ENCODE measurements around the gene CEACAM21. TPM values are rescaled to one million over a fixed set of nuclear protein-coding genes. Genes with fewer than 3 reads are reported as not detected.

CEACAM21 gene
- polyA plus RNA-seq, 1 of the 3 experiments (the other 2 are of a cell fraction): not detected

GRCh38 chr19:41577144-41577830 is 1.3 kb downstream of the CEACAM21 start:
- no peak overlapping the region for H3K27ac ChIP-seq (ENCODE audit: low read depth in 2 of 2, low read length in 1 of 2)
- H3K9me2 ChIP-seq: no peaks in the 10 kb centered on the region
- H3K9me3 ChIP-seq: no peaks in the 10 kb centered on the region
- no peaks in the 10 kb centered on the region for H3K4me1 ChIP-seq (ENCODE audit: control insufficient read depth in 1 of 2, insufficient read depth in 2 of 2, low read depth in 1 of 2, low read length in 1 of 2)
- no peaks in the 10 kb centered on the region for H3K79me2 ChIP-seq (ENCODE audit: insufficient read depth)
- no peak for DNase-seq
- no peak overlapping the region for H3K4me2 ChIP-seq
- WGBS (ENCODE audit: low lambda C conversion rate): 8% methylated on average over 16 of the region's 19 CpGs
- peaks cover 33% of the 10 kb centered on the region for H3K27me3 ChIP-seq (ENCODE audit: insufficient read depth)
- no peaks in the 10 kb centered on the region for H3F3A ChIP-seq (replicated peaks; ENCODE audit: insufficient read depth)
- H2AFZ ChIP-seq (ENCODE audit: low read depth): no peak overlapping the region
- H4K20me1 ChIP-seq (ENCODE audit: insufficient read depth): no peaks in the 10 kb centered on the region
- no peaks in the 10 kb centered on the region for H3K36me3 ChIP-seq (replicated peaks in 1 of 2; ENCODE audit: control insufficient read depth in 1 of 2, insufficient read depth in 2 of 2, low read length in 1 of 2)
- H3K4me3 ChIP-seq (ENCODE audit: low read depth in 2 of 2, low read length in 1 of 2): no peak overlapping the region
- POLR2A ChIA-PET: no interaction called here
- TF ChIP-seq EZH2phosphoT487 (IDR thresholded peaks at IDR 0.05; ENCODE audit: borderline replicate concordance, low read depth): no peak
- CTCF ChIA-PET: interaction anchor here (0.7 to 2.0 kb wide), 2 partner anchors 14 to 17 kb away, joined by 4 to 6 read pairs; no protein-coding TSS in a partner anchor
- no peak overlapping the region for H3K9ac ChIP-seq

- no peak for DNase-seq
- Histone ChIP-seq H3K9ac (no peak overlapping the region), H3K4me1 (ENCODE audit: control insufficient read depth in 1 of 2, insufficient read depth in 2 of 2, low read depth in 1 of 2, low read length in 1 of 2) (no peaks in the 10 kb centered on the region), H3K9me3 (no peaks in the 10 kb centered on the region), H3K79me2 (ENCODE audit: insufficient read depth) (no peaks in the 10 kb centered on the region), H2AFZ (ENCODE audit: low read depth) (no peak overlapping the region), H3F3A (replicated peaks; ENCODE audit: insufficient read depth) (no peaks in the 10 kb centered on the region), H3K27me3 (ENCODE audit: insufficient read depth) (peaks cover 33% of the 10 kb centered on the region), H3K36me3 (replicated peaks in 1 of 2; ENCODE audit: control insufficient read depth in 1 of 2, insufficient read depth in 2 of 2, low read length in 1 of 2) (no peaks in the 10 kb centered on the region), H4K20me1 (ENCODE audit: insufficient read depth) (no peaks in the 10 kb centered on the region), H3K27ac (ENCODE audit: low read depth in 2 of 2, low read length in 1 of 2) (no peak overlapping the region), H3K4me3 (ENCODE audit: low read depth in 2 of 2, low read length in 1 of 2) (no peak overlapping the region), H3K4me2 (no peak overlapping the region), H3K9me2 (no peaks in the 10 kb centered on the region)
- CTCF ChIA-PET: interaction anchor here (2.0 kb wide), 1 partner anchor 14 kb away, joined by 6 read pairs; no protein-coding TSS in a partner anchor
- POLR2A ChIA-PET: no interaction called here
- TF ChIP-seq ZBTB33 (IDR thresholded peaks at IDR 0.05; ENCODE audit: borderline replicate concordance, low read depth): no peak
- no peak for TF ChIP-seq MEF2A (IDR thresholded peaks at IDR 0.05; ENCODE audit: borderline replicate concordance, low read depth)
- no peak for TF ChIP-seq RCOR1 (IDR thresholded peaks at IDR 0.05; ENCODE audit: low read length)
- no peak for TF ChIP-seq ELF1 (IDR thresholded peaks at IDR 0.05)
- TF ChIP-seq GABPA (IDR thresholded peaks at IDR 0.05; ENCODE audit: low read depth): no peak
- TF ChIP-seq GATA2 (CRISPR knock-in tag; IDR thresholded peaks at IDR 0.05): no peak
- TF ChIP-seq POLR2AphosphoS5 (IDR thresholded peaks at IDR 0.05; ENCODE audit: low read depth, low read length): no peak
- no peak for TF ChIP-seq YY1 (IDR thresholded peaks at IDR 0.05; ENCODE audit: low read depth)
- no peak for TF ChIP-seq TAF1 (IDR thresholded peaks at IDR 0.05; ENCODE audit: borderline replicate concordance, low read depth, low read length)
- no peak for TF ChIP-seq FOSL2 (IDR thresholded peaks at IDR 0.05; ENCODE audit: borderline replicate concordance, low read depth)
- no peak for TF ChIP-seq RAD21 (IDR thresholded peaks at IDR 0.05; ENCODE audit: low read length)
- TF ChIP-seq TCF12 (IDR thresholded peaks at IDR 0.05): no peak
- no peak for TF ChIP-seq NFIC (IDR thresholded peaks at IDR 0.05; ENCODE audit: borderline replicate concordance)
- TF ChIP-seq SMC3 (IDR thresholded peaks at IDR 0.05; ENCODE audit: low read depth, low read length): no peak
- no peak for TF ChIP-seq EZH2phosphoT487 (IDR thresholded peaks at IDR 0.05; ENCODE audit: borderline replicate concordance, low read depth)
- no peak for TF ChIP-seq RFX5 (IDR thresholded peaks at IDR 0.05; ENCODE audit: low read length)
- TF ChIP-seq FOXM1 (IDR thresholded peaks at IDR 0.05; ENCODE audit: low read depth): no peak
- WGBS (ENCODE audit: low lambda C conversion rate): 9% methylated on average over 2 of the region's 2 CpGs
Measured at GRCh38 chr19:41577833-41578232, 1.9 kb downstream of the CEACAM21 start.
